ENCODE measurements around the gene SEPTIN14. TPM values are rescaled to one million over a fixed set of nuclear protein-coding genes. Genes with fewer than 3 reads are reported as not detected.

The SEPTIN14 gene
- polyA plus RNA-seq, 1 donor from 2014 or later: not detected

- H3F3A ChIP-seq (ENCODE audit: insufficient read depth, low read length, poor library complexity, severe bottlenecking): no peaks in the 10 kb centered on the region
- H3K4me2 ChIP-seq (ENCODE audit: low read length): peak overlapping the region; percentile 46
- H2AFZ ChIP-seq (ENCODE audit: low read depth, low read length): peak overlapping the region; percentile 89
- H3K27me3 ChIP-seq (ENCODE audit: insufficient read depth, low read depth, low read length): no peaks in the 10 kb centered on the region
- H3K36me3 ChIP-seq (ENCODE audit: insufficient read depth, low read length): no peaks in the 10 kb centered on the region
- no peaks in the 10 kb centered on the region for H3K9me2 ChIP-seq (ENCODE audit: insufficient read depth, low read length)
- H4K20me1 ChIP-seq (ENCODE audit: insufficient read depth): no peaks in the 10 kb centered on the region
- peak overlapping the region; percentile 83 for H3K27ac ChIP-seq (ENCODE audit: low read length)
- peak overlapping the region; percentile 73 for H3K9ac ChIP-seq (ENCODE audit: low read length)
- H3K9me3 ChIP-seq (ENCODE audit: low read length): no peaks in the 10 kb centered on the region
- H3K79me2 ChIP-seq (replicated peaks; ENCODE audit: insufficient read depth, low read length): peaks cover 18% of the 10 kb centered on the region
- peak overlapping the region; percentile 66 for H3K4me3 ChIP-seq (ENCODE audit: low read length)
- no peak for TF ChIP-seq POLR2AphosphoS5 (IDR thresholded peaks at IDR 0.05)
- TF ChIP-seq MXI1 (conservative IDR thresholded peaks at IDR 0.05; ENCODE audit: poor library complexity, severe bottlenecking): no peak
- TF ChIP-seq CTCF (IDR thresholded peaks at IDR 0.05; ENCODE audit: poor library complexity, severe bottlenecking): no peak
- TF ChIP-seq REST (IDR thresholded peaks at IDR 0.05; ENCODE audit: borderline replicate concordance): no peak
Observed at GRCh38 chr7:55887821-55888247, 25.3 kb upstream of the SEPTIN14 start.

DNA sequence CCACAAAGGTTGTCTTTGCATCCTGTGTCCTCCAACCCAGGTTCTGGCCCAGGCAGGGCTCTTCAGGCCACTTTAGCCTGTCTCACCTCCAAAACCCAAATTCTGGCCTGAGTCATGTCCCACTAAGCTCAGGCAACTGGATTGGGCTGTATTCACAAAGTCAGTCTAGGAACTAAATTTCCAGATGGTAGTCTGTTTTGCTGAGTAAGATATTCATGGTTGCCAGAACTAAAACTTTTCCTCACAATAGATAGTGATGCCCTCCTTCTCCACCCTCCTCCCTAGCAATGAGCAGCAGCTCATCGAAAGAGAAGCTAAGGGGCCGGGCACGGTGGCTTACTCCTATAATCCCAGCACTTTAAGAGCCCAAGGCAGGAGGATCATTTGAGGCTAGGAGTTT lies 21.8 kb upstream of the SEPTIN14 start:
- Histone ChIP-seq H3K4me2 (ENCODE audit: low read length) (no peak overlapping the region), H3K9me2 (ENCODE audit: insufficient read depth, low read length) (no peaks in the 10 kb centered on the region), H3K9ac (ENCODE audit: low read length) (no peak overlapping the region), H3F3A (ENCODE audit: insufficient read depth, low read length, poor library complexity, severe bottlenecking) (no peaks in the 10 kb centered on the region), H3K27ac (ENCODE audit: low read length) (no peak overlapping the region), H4K20me1 (ENCODE audit: insufficient read depth) (no peaks in the 10 kb centered on the region), H3K36me3 (ENCODE audit: insufficient read depth, low read length) (no peaks in the 10 kb centered on the region), H3K9me3 (ENCODE audit: low read length) (no peaks in the 10 kb centered on the region), H2AFZ (ENCODE audit: low read depth, low read length) (no peak overlapping the region), H3K27me3 (ENCODE audit: insufficient read depth, low read depth, low read length) (no peaks in the 10 kb centered on the region), H3K79me2 (replicated peaks; ENCODE audit: insufficient read depth, low read length) (peaks cover 9% of the 10 kb centered on the region), H3K4me3 (ENCODE audit: low read length) (no peak overlapping the region)
- no peak for TF ChIP-seq EP300 (conservative IDR thresholded peaks at IDR 0.05; ENCODE audit: poor library complexity, severe bottlenecking)
- TF ChIP-seq RAD21 (conservative IDR thresholded peaks at IDR 0.05): no peak
- TF ChIP-seq EZH2 (IDR thresholded peaks at IDR 0.05; ENCODE audit: borderline replicate concordance, insufficient read depth, low read length, poor library complexity, severe bottlenecking): no peak
- TF ChIP-seq SMC3 (conservative IDR thresholded peaks at IDR 0.05; ENCODE audit: poor library complexity): no peak
- TF ChIP-seq CTCF (IDR thresholded peaks at IDR 0.05; ENCODE audit: poor library complexity, severe bottlenecking): no peak
- no peak for TF ChIP-seq REST (IDR thresholded peaks at IDR 0.05; ENCODE audit: borderline replicate concordance)
- no peak for TF ChIP-seq POLR2AphosphoS5 (IDR thresholded peaks at IDR 0.05)
- TF ChIP-seq TAF1 (IDR thresholded peaks at IDR 0.05; ENCODE audit: low read depth): no peak
- no peak for TF ChIP-seq MXI1 (conservative IDR thresholded peaks at IDR 0.05; ENCODE audit: poor library complexity, severe bottlenecking)
